ENCODE results near the gene GOLPH3L.
"Not testable (repeated sequence)": the region's sequence is repeated elsewhere in the genome, so short reads cannot be mapped to it uniquely, and the experiment has no call there.

GOLPH3L gene

GRCh38 chr1:150629115-150629928 is 67.6 kb downstream of the GOLPH3L start, which contains the start of gene ENSA:
Gene ENSA (minus strand): TSS chr1:150629612. CDS start chr1:150629470, 142 bp downstream.
- H3K9me3 ChIP-seq (ENCODE audit: insufficient read depth, low read length), result no peaks in the 10 kb centered on the region
- peak within 1 kb of the TSS; percentile 94 for H3K9ac ChIP-seq (ENCODE audit: insufficient read length, low read depth)
- H3K36me3 ChIP-seq (ENCODE audit: insufficient read depth, insufficient read length, low read length), result peaks cover 47% of the 10 kb centered on the region
- peak within 1 kb of the TSS; percentile 70 for H3K4me3 ChIP-seq (ENCODE audit: insufficient read length, low read depth)
- no peaks in the 10 kb centered on the region for H3K4me1 ChIP-seq (ENCODE audit: insufficient read depth, insufficient read length)
- no peaks in the 10 kb centered on the region for H3K27me3 ChIP-seq (ENCODE audit: insufficient read depth, insufficient read length)
- no peak for TF ChIP-seq SUZ12 (IDR thresholded peaks at IDR 0.05; ENCODE audit: extremely low read depth, insufficient read depth, insufficient read length)
- peak; percentile 88 for TF ChIP-seq YY1 (IDR thresholded peaks at IDR 0.05; ENCODE audit: insufficient read depth, insufficient read length)
- DNase-seq (ENCODE audit: low read depth, low spot score), result peak; percentile 100

- Histone ChIP-seq H3K9ac (ENCODE audit: insufficient read length, low read depth) (peak overlapping the region; percentile 83), H3K27me3 (ENCODE audit: insufficient read depth, insufficient read length) (no peaks in the 10 kb centered on the region), H3K36me3 (ENCODE audit: insufficient read depth, insufficient read length, low read length) (peaks cover 53% of the 10 kb centered on the region), H3K4me1 (ENCODE audit: insufficient read depth, insufficient read length) (no peaks in the 10 kb centered on the region), H3K4me3 (ENCODE audit: insufficient read length, low read depth) (peak overlapping the region; percentile 70), H3K9me3 (ENCODE audit: insufficient read depth, low read length) (no peaks in the 10 kb centered on the region)
- TF ChIP-seq SUZ12 (IDR thresholded peaks at IDR 0.05; ENCODE audit: extremely low read depth, insufficient read depth, insufficient read length) (no peak), YY1 (IDR thresholded peaks at IDR 0.05; ENCODE audit: insufficient read depth, insufficient read length) (no peak), ZNF274 (IDR thresholded peaks at IDR 0.05; ENCODE audit: low read depth, low read length) (no peak)
- no peak for DNase-seq (ENCODE audit: low read depth, low spot score)
These were observed 68.2 kb downstream of the GOLPH3L start for GRCh38 chr1:150628766-150629114.

GRCh38 chr1:150627826-150628410 is 69.0 kb downstream of the GOLPH3L start:
- Histone ChIP-seq H3K9me3 (ENCODE audit: insufficient read depth, low read length) (no peaks in the 10 kb centered on the region), H3K4me1 (ENCODE audit: insufficient read depth, insufficient read length) (peaks cover 2% of the 10 kb centered on the region), H3K9ac (ENCODE audit: insufficient read length, low read depth) (peak overlapping the region; percentile 83), H3K4me3 (ENCODE audit: insufficient read length, low read depth) (peak overlapping the region; percentile 70), H3K36me3 (ENCODE audit: insufficient read depth, insufficient read length, low read length) (peaks cover 60% of the 10 kb centered on the region), H3K27me3 (ENCODE audit: insufficient read depth, insufficient read length) (no peaks in the 10 kb centered on the region)
- no peak for DNase-seq (ENCODE audit: low read depth, low spot score)
- no peak for TF ChIP-seq YY1 (IDR thresholded peaks at IDR 0.05; ENCODE audit: insufficient read depth, insufficient read length)
- TF ChIP-seq SUZ12 (IDR thresholded peaks at IDR 0.05; ENCODE audit: extremely low read depth, insufficient read depth, insufficient read length), result no peak
- no peak for TF ChIP-seq ZNF274 (IDR thresholded peaks at IDR 0.05; ENCODE audit: low read depth, low read length)

- no peak for DNase-seq (ENCODE audit: low read depth, low spot score)
- TF ChIP-seq YY1 (IDR thresholded peaks at IDR 0.05; ENCODE audit: insufficient read depth, insufficient read length) (no peak), ZNF274 (IDR thresholded peaks at IDR 0.05; ENCODE audit: low read depth, low read length) (no peak), SUZ12 (IDR thresholded peaks at IDR 0.05; ENCODE audit: extremely low read depth, insufficient read depth, insufficient read length) (no peak)
- Histone ChIP-seq H3K27me3 (ENCODE audit: insufficient read depth, insufficient read length) (no peaks in the 10 kb centered on the region), H3K9me3 (ENCODE audit: insufficient read depth, low read length) (no peaks in the 10 kb centered on the region), H3K4me3 (ENCODE audit: insufficient read length, low read depth) (no peak overlapping the region), H3K4me1 (ENCODE audit: insufficient read depth, insufficient read length) (peaks cover 4% of the 10 kb centered on the region), H3K9ac (ENCODE audit: insufficient read length, low read depth) (no peak overlapping the region), H3K36me3 (ENCODE audit: insufficient read depth, insufficient read length, low read length) (peaks cover 70% of the 10 kb centered on the region)
These were observed 70.8 kb downstream of the GOLPH3L start for GRCh38 chr1:150626150-150626549.

- H3K9ac ChIP-seq (ENCODE audit: insufficient read length, low read depth), result not testable (repeated sequence)
These were observed 72.4 kb downstream of the GOLPH3L start for GRCh38 chr1:150624546-150624945.

GRCh38 chr1:150624134-150624533 is 72.8 kb downstream of the GOLPH3L start:
- H3K9me3 ChIP-seq (ENCODE audit: insufficient read depth, low read length); H3K4me1 ChIP-seq (ENCODE audit: insufficient read depth, insufficient read length); H3K9ac ChIP-seq (ENCODE audit: insufficient read length, low read depth); H3K27me3 ChIP-seq (ENCODE audit: insufficient read depth, insufficient read length); DNase-seq (ENCODE audit: low read depth, low spot score); H3K4me3 ChIP-seq (ENCODE audit: insufficient read length, low read depth): not testable (repeated sequence)
- H3K36me3 ChIP-seq (ENCODE audit: insufficient read depth, insufficient read length, low read length), result peaks cover 90% of the 10 kb centered on the region

More at GRCh38 chr1:150624546-150624945, 72.4 kb downstream of the GOLPH3L start:
- H3K9me3 ChIP-seq (ENCODE audit: insufficient read depth, low read length); H3K4me3 ChIP-seq (ENCODE audit: insufficient read length, low read depth); DNase-seq (ENCODE audit: low read depth, low spot score); H3K4me1 ChIP-seq (ENCODE audit: insufficient read depth, insufficient read length); H3K27me3 ChIP-seq (ENCODE audit: insufficient read depth, insufficient read length): not testable (repeated sequence)
- H3K36me3 ChIP-seq (ENCODE audit: insufficient read depth, insufficient read length, low read length), result peaks cover 86% of the 10 kb centered on the region

GRCh38 chr1:150622303-150622975 is 74.5 kb downstream of the GOLPH3L start:
- Histone ChIP-seq H3K27me3 (ENCODE audit: insufficient read depth, insufficient read length) (no peaks in the 10 kb centered on the region), H3K4me3 (ENCODE audit: insufficient read length, low read depth) (no peak overlapping the region), H3K9me3 (ENCODE audit: insufficient read depth, low read length) (no peaks in the 10 kb centered on the region), H3K4me1 (ENCODE audit: insufficient read depth, insufficient read length) (peaks cover 4% of the 10 kb centered on the region), H3K36me3 (ENCODE audit: insufficient read depth, insufficient read length, low read length) (peaks cover 91% of the 10 kb centered on the region), H3K9ac (ENCODE audit: insufficient read length, low read depth) (no peak overlapping the region)
- TF ChIP-seq ZNF274 (IDR thresholded peaks at IDR 0.05; ENCODE audit: low read depth, low read length) (no peak), YY1 (IDR thresholded peaks at IDR 0.05; ENCODE audit: insufficient read depth, insufficient read length) (no peak), SUZ12 (IDR thresholded peaks at IDR 0.05; ENCODE audit: extremely low read depth, insufficient read depth, insufficient read length) (no peak)
- no peak for DNase-seq (ENCODE audit: low read depth, low spot score)
